H1 (cell line): Measurements from ENCODE around the gene KLK10. TPM values are rescaled to one million over a fixed set of nuclear protein-coding genes. Genes with fewer than 3 reads are reported as not detected.

Experiments used
- CTCF ChIA-PET: fragments of 300-600 bp; sonication (Branson Sonifier 250); formaldehyde crosslinking; loops from one replicate; lab custom pipeline; 2021; ENCODE audit not compliant: partially characterized antibody; lab: Charles Lee
- POLR2A ChIA-PET: fragments of 300-600 bp; sonication (Branson Sonifier 250); formaldehyde crosslinking; loops from one replicate; lab custom pipeline; 2021; ENCODE audit warnings: inconsistent platforms; ENCODE audit not compliant: partially characterized antibody; lab: Charles Lee
- DNase-seq, 2 experiments: peaks; one replicate each; pipeline versions ENCODE4 v3.0.0 to v3.0.0-alpha.2; 2010 to 2022; ENCODE audit warnings: low spot score in 2 of 2, low read depth in 1 of 2, mixed read lengths in 1 of 2
- FAIRE-seq: peaks from 2 replicates; lab custom pipeline; 2011; peaks lifted over from hg19 to GRCh38; lab: Jason Lieb, UNC
- H2AFZ ChIP-seq: 2 replicates; pipeline ENCODE4 v1.8.1; 2012; ENCODE audit warnings: low read length, inconsistent platforms
- H2AK5ac ChIP-seq: 2 replicates; pipeline ENCODE4 v1.6.1; 2013; ENCODE audit warnings: low read depth, low read length
- H2BK120ac ChIP-seq: replicated peaks from 2 replicates; pipeline ENCODE3; 2013; ENCODE audit warnings: low read depth, low read length, inconsistent platforms
- H2BK12ac ChIP-seq: 2 replicates; pipeline ENCODE4 v1.6.1; 2013; ENCODE audit warnings: low read depth, low read length
- H2BK15ac ChIP-seq: 2 replicates; pipeline ENCODE4 v1.6.1; 2013; ENCODE audit warnings: low read length
- H2BK20ac ChIP-seq: 2 replicates; pipeline ENCODE4 v1.6.1; 2013; ENCODE audit warnings: low read length
- H2BK5ac ChIP-seq: 2 replicates; pipeline ENCODE4 v1.6.1; 2013; ENCODE audit warnings: low read depth, low read length
- H3K14ac ChIP-seq: 2 replicates; pipeline ENCODE4 v1.6.1; 2013; ENCODE audit warnings: inconsistent platforms; ENCODE audit not compliant: insufficient read length
- H3K18ac ChIP-seq: 2 replicates; pipeline ENCODE4 v1.6.1; 2013; ENCODE audit warnings: low read length; ENCODE audit errors: extremely low read depth
- H3K23ac ChIP-seq: 2 replicates; pipeline ENCODE4 v1.6.1; 2013; ENCODE audit warnings: inconsistent platforms; ENCODE audit not compliant: insufficient read length
- H3K23me2 ChIP-seq: 2 replicates; pipeline ENCODE4 v1.6.1; 2013; ENCODE audit warnings: low read depth, low read length
- H3K27ac ChIP-seq: 2 replicates; pipeline ENCODE4 v1.6.1; 2011; ENCODE audit warnings: low read depth, low read length, inconsistent platforms
- H3K27me3 ChIP-seq, 4 experiments: replicated peaks in 1 of 4; 1 replicate in 1 of 4; 2 replicates in 3 of 4; pipeline versions ENCODE4 v1.6.1 to v1.8.1; 2011 to 2013; ENCODE audit warnings: low read length in 3 of 4, mild to moderate bottlenecking in 3 of 4, inconsistent platforms in 2 of 4, mixed read lengths in 2 of 4, moderate library complexity in 1 of 4; ENCODE audit not compliant: control insufficient read depth in 3 of 4, insufficient read depth in 3 of 4; ENCODE audit errors: extremely low read depth in 1 of 4
- H3K36me3 ChIP-seq, 4 experiments: 2 replicates each; pipeline versions ENCODE4 v1.6.1 to v1.8.1; 2011 to 2013; ENCODE audit warnings: mild to moderate bottlenecking in 4 of 4, low read length in 3 of 4, moderate library complexity in 2 of 4, control low read depth in 1 of 4, inconsistent platforms in 1 of 4; ENCODE audit not compliant: insufficient read depth in 4 of 4, control insufficient read depth in 2 of 4
- H3K4ac ChIP-seq: replicated peaks from 2 replicates; pipeline ENCODE3; 2013; ENCODE audit warnings: low read length, low read depth, mixed read lengths, inconsistent platforms; ENCODE audit not compliant: insufficient read length
- H3K4me1 ChIP-seq, 4 experiments: replicated peaks in 1 of 4; 1 replicate in 1 of 4; 2 replicates in 3 of 4; pipeline versions ENCODE4 v1.6.1 to v1.8.1; 2011 to 2013; ENCODE audit warnings: low read length in 3 of 4, inconsistent platforms in 2 of 4, mixed read lengths in 1 of 4; ENCODE audit not compliant: insufficient read depth in 4 of 4, control insufficient read depth in 3 of 4
- H3K4me2 ChIP-seq, 2 experiments: 2 replicates each; pipeline versions ENCODE4 v1.6.1 to v1.8.1; 2011 to 2013; ENCODE audit warnings: low read depth in 2 of 2, low read length in 2 of 2, control low read depth in 1 of 2, inconsistent platforms in 1 of 2, mild to moderate bottlenecking in 1 of 2; ENCODE audit not compliant: insufficient read depth in 1 of 2
- H3K4me3 ChIP-seq, 4 experiments: fragments of 200-600, 300-600 bp in 1 of 4; sonication (generic), shearing (Covaris generic), sonication (Bioruptor Twin) in 1 of 4; 2 replicates each; pipeline versions ENCODE4 v1.5.1 to v1.8.1; 2011 to 2016; ENCODE audit warnings: low read length in 4 of 4, low read depth in 3 of 4, control low read depth in 2 of 4, inconsistent platforms in 2 of 4, mild to moderate bottlenecking in 2 of 4, mixed read lengths in 1 of 4, moderate library complexity in 1 of 4; ENCODE audit not compliant: insufficient read depth in 2 of 4; ENCODE audit errors: extremely low read depth in 1 of 4
- H3K56ac ChIP-seq: replicated peaks from 2 replicates; pipeline ENCODE3; 2013; ENCODE audit warnings: low read depth, mild to moderate bottlenecking, mixed read lengths, low read length, inconsistent platforms; ENCODE audit not compliant: insufficient read length
- H3K79me1 ChIP-seq: 2 replicates; pipeline ENCODE4 v1.6.1; 2013; ENCODE audit warnings: low read depth, low read length, control low read depth
- H3K79me2 ChIP-seq, 2 experiments: 2 replicates each; pipeline versions ENCODE4 v1.6.1 to v1.8.1; 2012 to 2013; ENCODE audit warnings: low read length in 2 of 2, mild to moderate bottlenecking in 2 of 2, inconsistent platforms in 1 of 2; ENCODE audit not compliant: insufficient read depth in 2 of 2, control insufficient read depth in 1 of 2
- H3K9ac ChIP-seq, 4 experiments: replicated peaks in 1 of 4; 1 replicate in 1 of 4; 2 replicates in 3 of 4; pipeline versions ENCODE4 v1.6.1 to v1.8.1; 2011 to 2013; ENCODE audit warnings: low read depth in 3 of 4, low read length in 3 of 4, control low read depth in 2 of 4, mild to moderate bottlenecking in 2 of 4, moderate library complexity in 2 of 4, inconsistent platforms in 1 of 4; ENCODE audit errors: extremely low read depth in 1 of 4
- H3K9me3 ChIP-seq, 2 experiments: 2 replicates each; pipeline versions ENCODE4 v1.6.1 to v1.8.1; 2012 to 2013; ENCODE audit warnings: mild to moderate bottlenecking in 2 of 2, moderate library complexity in 2 of 2, control low read depth in 1 of 2, inconsistent platforms in 1 of 2, low read depth in 1 of 2, low read length in 1 of 2, mixed read lengths in 1 of 2; ENCODE audit not compliant: insufficient read depth in 2 of 2
- H4K20me1 ChIP-seq, 2 experiments: replicated peaks in 1 of 2; 2 replicates each; pipeline versions ENCODE3 to v1.8.1; 2011 to 2013; ENCODE audit warnings: inconsistent platforms in 2 of 2, low read length in 2 of 2, mild to moderate bottlenecking in 1 of 2; ENCODE audit not compliant: insufficient read depth in 2 of 2, control insufficient read depth in 1 of 2
- H4K5ac ChIP-seq: 2 replicates; pipeline ENCODE4 v1.6.1; 2013; ENCODE audit warnings: low read length, low read depth, mixed read lengths, inconsistent platforms; ENCODE audit not compliant: insufficient read length
- H4K8ac ChIP-seq: 2 replicates; pipeline ENCODE4 v1.8.0; 2013; ENCODE audit warnings: mild to moderate bottlenecking, moderate library complexity, low read length, inconsistent platforms; ENCODE audit not compliant: insufficient read depth; ENCODE audit errors: extremely low read depth
- H4K91ac ChIP-seq: replicated peaks from 2 replicates; pipeline ENCODE3; 2013; ENCODE audit warnings: low read length, mixed read lengths, inconsistent platforms; ENCODE audit not compliant: insufficient read length
- CHD2 ChIP-seq: IDR thresholded peaks from 2 replicates; pipeline ENCODE4 v1.6.1; 2012; ENCODE audit warnings: low read length, improper control_type of control experiment
- CREB1 ChIP-seq: IDR thresholded peaks from 2 replicates; pipeline ENCODE4 v1.6.1; 2012; ENCODE audit warnings: inconsistent platforms
- GABPA ChIP-seq: IDR thresholded peaks from 2 replicates; pipeline ENCODE4 v1.6.1; 2011; ENCODE audit warnings: mild to moderate bottlenecking, low read length, moderate library complexity, borderline replicate concordance; ENCODE audit not compliant: insufficient read depth
- GTF2F1 ChIP-seq: IDR thresholded peaks from 2 replicates; pipeline ENCODE4 v1.6.1; 2012; ENCODE audit warnings: low read depth, low read length, improper control_type of control experiment, borderline replicate concordance
- JUND ChIP-seq: IDR thresholded peaks from 2 replicates; pipeline ENCODE4 v1.6.1; 2011; ENCODE audit warnings: mild to moderate bottlenecking, improper control_type of control experiment, low read length
- KDM4A ChIP-seq: IDR thresholded peaks from one replicate; pipeline ENCODE4 v1.7.1; 2012; ENCODE audit warnings: low read depth, mild to moderate bottlenecking, moderate library complexity, low read length, inconsistent platforms; ENCODE audit not compliant: severe bottlenecking
- POLR2A ChIP-seq, 2 experiments: IDR thresholded peaks; 1 replicate in 1 of 2; 2 replicates in 1 of 2; pipeline ENCODE4 v1.6.1; 2011; ENCODE audit warnings: low read depth in 2 of 2, low read length in 2 of 2, mild to moderate bottlenecking in 2 of 2; ENCODE audit errors: control extremely low read depth in 1 of 2
- RXRA ChIP-seq: IDR thresholded peaks from 2 replicates; pipeline ENCODE4 v1.6.1; 2011; ENCODE audit warnings: low read depth, mild to moderate bottlenecking, low read length, moderate library complexity; ENCODE audit not compliant: insufficient read depth
- WGBS, 2 experiments: shearing (Covaris generic) in 1 of 2; methylation state at CpG; one replicate each; pipeline versions ENCODE4 v1.1.6 to v1.1.7; 2013 to 2015; ENCODE audit warnings: low lambda C conversion rate in 2 of 2, mixed read lengths in 2 of 2, inconsistent platforms in 1 of 2, low coverage in 1 of 2, missing lambda C conversion rate in 1 of 2; ENCODE audit not compliant: insufficient replicate concordance in 2 of 2, insufficient coverage in 1 of 2, insufficient read length in 1 of 2; ENCODE audit errors: extremely low coverage in 1 of 2, missing lambda C conversion rate in 1 of 2; 5-methylcytosine and 5-hydroxymethylcytosine counted together
- polyA plus RNA-seq, 7 experiments: library from polyadenylated mRNA; depleted of rRNA in 3 of 7; stranded (reverse) in 5 of 7; unstranded in 2 of 7; fragments of >200 nt in 5 of 7; fragments of 200-250 nt in 2 of 7; gene quantifications; 1 replicate in 5 of 7; 2 replicates in 1 of 7; 4 replicates in 1 of 7; pipeline versions ENCODE4 v1.2.1 to v1.2.3, GENCODE V29; 2011 to 2013; ENCODE audit warnings: missing spikeins in 2 of 7, mixed read lengths in 2 of 7
- total RNA-seq: library from RNA; stranded (reverse); fragmentation: NEBNext Ultra II Directional; extraction: Animal tissue kit (Norgen Biotek cat#: 25700); gene quantifications from 2 replicates; pipeline ENCODE4 v1.2.1, GENCODE V29; 2021
- TF ChIP-seq, protein P1 (sequence below): IDR thresholded peaks from 2 replicates; pipeline ENCODE4 v1.6.1; 2012; ENCODE audit warnings: low read length, inconsistent platforms
- TF ChIP-seq, protein P2 (sequence below): IDR thresholded peaks from 2 replicates; pipeline ENCODE4 v1.6.1; 2011; ENCODE audit warnings: low read depth, mild to moderate bottlenecking, low read length; ENCODE audit not compliant: insufficient read depth

Gene KLK10
- total and polyA plus RNA-seq, 2 of the 8 experiments (the other 6 are each of a cell fraction or from before 2014, with no cell fraction given) = 4.8 to 9.7 TPM

DNA sequence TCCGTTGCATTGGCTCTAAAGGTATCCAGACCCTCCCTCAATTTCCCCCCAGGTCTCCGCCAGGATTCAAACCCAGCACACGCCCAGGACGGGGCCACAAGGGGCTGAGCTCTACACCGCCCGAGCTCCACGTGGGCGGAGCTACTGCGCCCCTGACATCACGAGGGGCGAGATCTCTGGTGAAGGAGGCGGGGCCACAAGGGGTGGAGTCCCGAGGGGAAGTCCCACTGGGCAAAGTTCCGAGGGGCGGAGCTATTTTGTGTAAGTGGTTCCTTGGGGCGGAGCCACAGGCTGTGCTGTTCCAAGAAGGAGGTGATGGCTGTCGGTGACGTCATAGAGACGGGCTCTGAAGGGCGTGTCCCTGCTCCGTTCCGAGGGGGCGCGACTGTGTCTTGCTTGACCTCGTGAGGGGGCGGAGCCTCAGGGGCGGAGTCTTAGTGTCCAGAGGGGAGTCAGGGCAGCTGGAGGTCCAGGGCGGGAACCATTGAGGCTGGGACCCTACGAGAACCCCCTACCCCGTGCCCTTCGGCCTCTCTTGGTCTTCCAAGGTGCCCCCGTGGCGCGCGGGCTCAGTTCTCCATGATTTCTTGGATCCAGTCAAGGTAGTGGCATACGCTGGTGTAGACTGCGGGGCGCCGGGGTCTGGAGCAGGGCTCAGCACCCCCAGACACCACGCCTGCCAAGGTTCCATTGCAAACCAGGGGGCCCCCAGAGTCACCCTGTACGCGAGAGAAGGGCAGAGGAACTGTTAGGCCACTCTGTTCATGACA lies 16.8 kb downstream of the KLK10 start:
- H2AFZ ChIP-seq = no peak overlapping the region
- ChIA-PET POLR2A (interaction anchor here (0.5 to 1.8 kb wide), 3 partner anchors 15 to 33 kb away, joined by 3 to 7 read pairs (median 4); partner anchors contain the start of gene KLK6), CTCF (interaction anchor here (0.6 to 3.7 kb wide), 9 partner anchors 10 to 97 kb away, joined by 3 to 18 read pairs (median 4); no protein-coding TSS in a partner anchor)
- no peaks in the 10 kb centered on the region for H4K20me1 ChIP-seq
- H3K9me3 ChIP-seq = no peaks in the 10 kb centered on the region
- H3K36me3 ChIP-seq = no peaks in the 10 kb centered on the region
- H3K27me3 ChIP-seq = no peaks in the 10 kb centered on the region; a peak in 1 of 7 replicates
- H3K79me1 ChIP-seq = no peaks in the 10 kb centered on the region
- H2BK120ac ChIP-seq = no peak overlapping the region
- H2BK20ac ChIP-seq = no peak overlapping the region
- no peak overlapping the region for H2AK5ac ChIP-seq
- H2BK12ac ChIP-seq = no peak overlapping the region
- peak overlapping the region; percentile 65; the same call in 1 of the 2 replicates for H4K8ac ChIP-seq
- no peak overlapping the region for H3K14ac ChIP-seq
- peak; percentile 24 for FAIRE-seq
- H3K23me2 ChIP-seq = no peaks in the 10 kb centered on the region
- H4K5ac ChIP-seq = no peak overlapping the region
- no peak overlapping the region for H2BK5ac ChIP-seq
- H3K18ac ChIP-seq = no peak overlapping the region
- peak; percentile 79 to 83 for DNase-seq
- H3K79me2 ChIP-seq = no peaks in the 10 kb centered on the region
- H3K9ac ChIP-seq = no peak overlapping the region
- no peak overlapping the region for H3K4ac ChIP-seq
- no peak overlapping the region for H3K56ac ChIP-seq
- H3K23ac ChIP-seq = no peak overlapping the region
- H3K27ac ChIP-seq = no peak overlapping the region
- H3K4me1 ChIP-seq = peaks cover 0 to 18% (median 6%) of the 10 kb centered on the region in 4 experiments; a peak in 6 of 7 replicates
- peak overlapping the region in 1 of 2 experiments; percentile 71; a peak in 2 of 4 replicates for H3K4me2 ChIP-seq
- WGBS, 2 experiments = 81% methylated on average over 42 of the region's 42 CpGs; no CpG with 5 or more reads in 1 of the 2 experiments
- no peak overlapping the region for H4K91ac ChIP-seq
- H3K4me3 ChIP-seq = peak overlapping the region in 2 of 4 experiments; percentile 8 to 29; a peak in 2 of 8 replicates
- H2BK15ac ChIP-seq = no peak overlapping the region
- TF ChIP-seq, protein P1, sequence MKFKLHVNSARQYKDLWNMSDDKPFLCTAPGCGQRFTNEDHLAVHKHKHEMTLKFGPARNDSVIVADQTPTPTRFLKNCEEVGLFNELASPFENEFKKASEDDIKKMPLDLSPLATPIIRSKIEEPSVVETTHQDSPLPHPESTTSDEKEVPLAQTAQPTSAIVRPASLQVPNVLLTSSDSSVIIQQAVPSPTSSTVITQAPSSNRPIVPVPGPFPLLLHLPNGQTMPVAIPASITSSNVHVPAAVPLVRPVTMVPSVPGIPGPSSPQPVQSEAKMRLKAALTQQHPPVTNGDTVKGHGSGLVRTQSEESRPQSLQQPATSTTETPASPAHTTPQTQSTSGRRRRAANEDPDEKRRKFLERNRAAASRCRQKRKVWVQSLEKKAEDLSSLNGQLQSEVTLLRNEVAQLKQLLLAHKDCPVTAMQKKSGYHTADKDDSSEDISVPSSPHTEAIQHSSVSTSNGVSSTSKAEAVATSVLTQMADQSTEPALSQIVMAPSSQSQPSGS = peak; percentile 47; the same call in 1 of the 2 replicates
- TF ChIP-seq GTF2F1 = no peak
- TF ChIP-seq CREB1 = peak; percentile 82
- TF ChIP-seq KDM4A = no peak
- TF ChIP-seq, protein P2, sequence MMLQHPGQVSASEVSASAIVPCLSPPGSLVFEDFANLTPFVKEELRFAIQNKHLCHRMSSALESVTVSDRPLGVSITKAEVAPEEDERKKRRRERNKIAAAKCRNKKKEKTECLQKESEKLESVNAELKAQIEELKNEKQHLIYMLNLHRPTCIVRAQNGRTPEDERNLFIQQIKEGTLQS = no peak
- TF ChIP-seq JUND = peak; percentile 78
- TF ChIP-seq POLR2A (IDR thresholded peaks at IDR 0.05; ENCODE audit: control extremely low read depth in 1 of 2, low read depth in 2 of 2, low read length in 2 of 2) = no peak
- TF ChIP-seq GABPA = no peak
- TF ChIP-seq CHD2 = no peak
- TF ChIP-seq RXRA = no peak
